Progenitor cell of endocrine pancreas (in vitro differentiated cells): ENCODE results near the gene COMP. TPM values are rescaled to one million over a fixed set of nuclear protein-coding genes. Genes with fewer than 3 reads are reported as not detected.

Experiments
- DNase-seq: peaks from one replicate; pipeline ENCODE4 v3.0.0; 2021; ENCODE audit warnings: low spot score; ENCODE audit not compliant: unreplicated experiment
- H3K27ac Mint-ChIP-seq: 2 replicates; pipeline ENCODE4 v1.8.0; 2021; ENCODE audit warnings: mild to moderate bottlenecking, moderate library complexity, mixed read lengths
- H3K27me3 Mint-ChIP-seq: 2 replicates; pipeline ENCODE4 v1.8.0; 2021; ENCODE audit warnings: mixed read lengths
- H3K36me3 Mint-ChIP-seq: 2 replicates; pipeline ENCODE4 v1.8.0; 2022; ENCODE audit warnings: mixed read lengths; ENCODE audit not compliant: insufficient read depth
- H3K4me1 Mint-ChIP-seq: 2 replicates; pipeline ENCODE4 v1.8.0; 2021; ENCODE audit warnings: low read depth, mixed read lengths
- H3K4me3 Mint-ChIP-seq: 2 replicates; pipeline ENCODE4 v1.8.0; 2021; ENCODE audit warnings: low read depth, mild to moderate bottlenecking, moderate library complexity, mixed read lengths
- H3K9me3 Mint-ChIP-seq: 2 replicates; pipeline ENCODE4 v1.8.0; 2021; ENCODE audit warnings: low read depth, mixed read lengths
- CTCF ChIP-seq: fragments of 200-600 bp; sonication (generic); IDR thresholded peaks from one replicate; pipeline ENCODE4 v1.5.0; 2021; ENCODE audit warnings: antibody characterized with exemption, mild to moderate bottlenecking; ENCODE audit not compliant: unreplicated experiment
- total RNA-seq: library from RNA; stranded (reverse); gene quantifications from 2 replicates; pipeline ENCODE4 v1.2.1, GENCODE V29; 2021

COMP gene
- total RNA-seq, 1 donor from 2014 or later, result 0.24 TPM

- Mint-ChIP-seq H3K4me3 (no peak overlapping the region), H3K27me3 (peaks cover 8% of the 10 kb centered on the region), H3K4me1 (no peaks in the 10 kb centered on the region), H3K27ac (no peak overlapping the region), H3K9me3 (no peaks in the 10 kb centered on the region), H3K36me3 (no peaks in the 10 kb centered on the region)
- DNase-seq, result no peak
- no peak for TF ChIP-seq CTCF
Measured at GRCh38 chr19:18774782-18775444, 16.2 kb downstream of the COMP start.

- Mint-ChIP-seq H3K4me1 (no peaks in the 10 kb centered on the region), H3K9me3 (no peaks in the 10 kb centered on the region), H3K4me3 (no peak overlapping the region), H3K36me3 (no peaks in the 10 kb centered on the region), H3K27me3 (peaks cover 6% of the 10 kb centered on the region), H3K27ac (no peak overlapping the region)
- DNase-seq, result no peak
- no peak for TF ChIP-seq CTCF
Measured at GRCh38 chr19:18774107-18774506, 17.0 kb downstream of the COMP start.

DNA sequence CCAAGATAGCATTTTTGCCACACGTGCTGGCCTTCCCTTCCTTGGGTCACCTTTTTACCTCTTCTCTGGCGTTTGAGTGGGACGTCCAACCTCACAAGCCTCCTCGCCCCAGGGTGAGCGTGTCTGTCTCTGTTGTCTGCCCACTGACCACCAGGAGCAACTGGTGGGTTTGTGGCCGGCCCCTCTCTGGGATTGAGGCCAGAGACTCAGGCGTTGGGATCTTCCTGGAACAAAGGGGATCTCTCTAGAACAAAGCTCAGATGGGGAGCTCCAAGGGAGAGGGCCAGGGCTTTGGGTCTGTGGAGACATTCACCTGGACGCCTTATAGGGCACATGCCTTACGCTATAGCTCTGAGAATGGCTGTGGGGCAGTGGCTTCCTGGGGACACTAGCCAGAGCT lies 17.4 kb downstream of the COMP start:
- no peaks in the 10 kb centered on the region for H3K4me1 Mint-ChIP-seq
- H3K4me3 Mint-ChIP-seq, result no peak overlapping the region
- H3K36me3 Mint-ChIP-seq, result no peaks in the 10 kb centered on the region
- TF ChIP-seq CTCF, result no peak
- no peak for DNase-seq
- peaks cover 4% of the 10 kb centered on the region for H3K27me3 Mint-ChIP-seq
- no peak overlapping the region for H3K27ac Mint-ChIP-seq
- no peaks in the 10 kb centered on the region for H3K9me3 Mint-ChIP-seq

- Mint-ChIP-seq H3K27ac (no peak overlapping the region), H3K4me3 (no peak overlapping the region)
- TF ChIP-seq CTCF, result no peak
Measured at GRCh38 chr19:18772620-18773587, 18.2 kb downstream of the COMP start.

GRCh38 chr19:18771328-18772242 lies 19.5 kb downstream of the COMP start:
- Mint-ChIP-seq H3K4me3 (no peak overlapping the region), H3K27ac (no peak overlapping the region), H3K27me3 (no peaks in the 10 kb centered on the region), H3K36me3 (peaks cover 4% of the 10 kb centered on the region), H3K4me1 (no peaks in the 10 kb centered on the region), H3K9me3 (no peaks in the 10 kb centered on the region)
- DNase-seq, result no peak
- peak; percentile 46 for TF ChIP-seq CTCF

More at GRCh38 chr19:18772620-18773587, 18.2 kb downstream of the COMP start:
- no peak for DNase-seq
- Mint-ChIP-seq H3K4me1 (no peaks in the 10 kb centered on the region), H3K27me3 (no peaks in the 10 kb centered on the region), H3K36me3 (no peaks in the 10 kb centered on the region), H3K9me3 (no peaks in the 10 kb centered on the region)
